K562 (cell line): ENCODE measurements around the gene CD248. TPM values are rescaled to one million over a fixed set of nuclear protein-coding genes. Genes with fewer than 3 reads are reported as not detected.

ENCODE experiments used
- CBFB ChIP-seq: sonication (generic); formaldehyde crosslinking; IDR thresholded peaks from 2 replicates; pipeline ENCODE4 v1.4.0; 2020; ENCODE audit warnings: mild to moderate bottlenecking, missing genetic modification reagents
- CBX3 ChIP-seq, 2 experiments: IDR thresholded peaks; 1 replicate in 1 of 2; 2 replicates in 1 of 2; pipeline ENCODE4 v1.6.1; 2012; ENCODE audit warnings: inconsistent platforms in 2 of 2, low read length in 2 of 2, borderline replicate concordance in 1 of 2, control low read depth in 1 of 2
- CEBPZ ChIP-seq: fragments of 150-350 bp; IDR thresholded peaks from 2 replicates; pipeline ENCODE4 v1.6.1; 2014; ENCODE audit warnings: low read depth, mild to moderate bottlenecking, low read length, borderline replicate concordance
- CHCHD3 ChIP-seq: fragments of 250-450 bp; sonication (Bioruptor Pico); IDR thresholded peaks from 2 replicates; pipeline ENCODE4 v2.1.2; 2022; ENCODE audit warnings: mild to moderate bottlenecking
- ETV1 ChIP-seq: fragments of 450-650 bp; conservative IDR thresholded peaks from 2 replicates; pipeline ENCODE4 v1.6.1; 2016; ENCODE audit warnings: missing genetic modification characterization, control low read depth, low read depth, missing compliant biosample characterization
- ETV5 ChIP-seq: sonication (generic); formaldehyde crosslinking; IDR thresholded peaks from 2 replicates; pipeline ENCODE4 v1.4.0; 2020; ENCODE audit warnings: low read depth, mild to moderate bottlenecking, missing genetic modification reagents
- FOSL1 ChIP-seq: fragments of 200-800 bp; sonication (Bioruptor generic); conservative IDR thresholded peaks from 2 replicates; pipeline ENCODE4 v1.6.1; 2016; ENCODE audit warnings: missing genetic modification characterization, missing compliant biosample characterization
- GATAD2B ChIP-seq: fragments of 450-650 bp; IDR thresholded peaks from 2 replicates; pipeline ENCODE4 v1.6.1; 2017; ENCODE audit warnings: mild to moderate bottlenecking, borderline replicate concordance
- GTF2A2 ChIP-seq: IDR thresholded peaks from 2 replicates; pipeline ENCODE4 v1.6.1; 2016; ENCODE audit warnings: mild to moderate bottlenecking, missing genetic modification characterization, missing compliant biosample characterization
- GTF2B ChIP-seq: IDR thresholded peaks from 2 replicates; pipeline ENCODE4 v1.6.1; 2011; ENCODE audit not compliant: insufficient read length; ENCODE audit errors: extremely low read depth
- HNRNPK ChIP-seq: fragments of 200-400 bp; formaldehyde crosslinking; IDR thresholded peaks from one replicate; pipeline ENCODE4 v1.6.1; 2018; ENCODE audit warnings: mild to moderate bottlenecking, low read depth, low read length; ENCODE audit not compliant: poor library complexity, severe bottlenecking
- MTA1 ChIP-seq: fragments of 450-650 bp; IDR thresholded peaks from 2 replicates; pipeline ENCODE4 v1.6.1; 2017; ENCODE audit warnings: borderline replicate concordance
- NBN ChIP-seq: fragments of 450-650 bp; IDR thresholded peaks from 2 replicates; pipeline ENCODE4 v1.6.1; 2016; ENCODE audit warnings: low read depth, mild to moderate bottlenecking
- NR1H2 ChIP-seq: sonication (generic); formaldehyde crosslinking; IDR thresholded peaks from 2 replicates; pipeline ENCODE4 v1.4.0; 2020; ENCODE audit warnings: mild to moderate bottlenecking, missing genetic modification reagents
- PHF20 ChIP-seq: fragments of 450-650 bp; IDR thresholded peaks from 2 replicates; pipeline ENCODE4 v1.6.1; 2018; ENCODE audit not compliant: partially characterized antibody
- RBBP5 ChIP-seq: fragments of 200-600 bp; sonication (generic); IDR thresholded peaks from 2 replicates; pipeline ENCODE4 v1.6.1; 2012; ENCODE audit warnings: borderline replicate concordance, mild to moderate bottlenecking, low read length, control low read depth, inconsistent platforms; ENCODE audit not compliant: insufficient read depth, poor library complexity, severe bottlenecking
- RCOR1 ChIP-seq, 2 experiments: IDR thresholded peaks; 2 replicates each; pipeline ENCODE4 v1.6.1; 2012; ENCODE audit warnings: low read depth in 2 of 2, low read length in 2 of 2, borderline replicate concordance in 1 of 2, improper control_type of control experiment in 1 of 2
- TCF15 ChIP-seq: fragments of 250-450 bp; sonication (Bioruptor Pico); IDR thresholded peaks from 2 replicates; pipeline ENCODE4 v1.8.0; 2022; ENCODE audit warnings: moderate library complexity, mild to moderate bottlenecking, inconsistent platforms
- ZBTB5 ChIP-seq: fragments of 450-650 bp; IDR thresholded peaks from 2 replicates; pipeline ENCODE4 v1.6.1; 2017; ENCODE audit warnings: antibody characterized with exemption
- ZNF282 ChIP-seq: sonication (generic); formaldehyde crosslinking; IDR thresholded peaks from 2 replicates; pipeline ENCODE4 v1.8.1; 2023; ENCODE audit warnings: missing genetic modification reagents
- ZNF764 ChIP-seq: fragments of 250-450 bp; sonication (Bioruptor Pico); IDR thresholded peaks from 2 replicates; pipeline ENCODE4 v1.4.0; 2020; ENCODE audit warnings: low read depth, mild to moderate bottlenecking, moderate library complexity
- polyA plus RNA-seq, 8 experiments: library from polyadenylated mRNA; depleted of rRNA in 4 of 8; stranded (reverse) in 5 of 8; unstranded in 3 of 8; fragments of >200 nt; fragmentation: Nextera tagmentation in 2 of 8; fragmentation: Illumina TruSeq in 1 of 8; extraction: Ambion mirVana in 2 of 8; extraction: Trizol in 1 of 8; gene quantifications; 2 replicates each; pipeline versions ENCODE4 v1.2.1 to v1.2.3, GENCODE V29; 2011 to 2014; ENCODE audit warnings: inconsistent platforms in 1 of 8, missing spikeins in 1 of 8
- total RNA-seq, 7 experiments: library from RNA; depleted of rRNA in 6 of 7; stranded (reverse); fragments of >200 nt in 6 of 7; fragmentation: Illumina TruSeq in 2 of 7; extraction: Trizol in 2 of 7; gene quantifications; 2 replicates each; pipeline versions ENCODE4 v1.2.1 to v1.2.3, GENCODE V29; 2011 to 2021; ENCODE audit warnings: low replicate concordance in 1 of 7

Gene CD248
- total and polyA plus RNA-seq, 9 of the 15 experiments (the other 6 are each of a cell fraction or from before 2014, with no cell fraction given) = 0.09 TPM; not detected in 8

- TF ChIP-seq CBFB (CRISPR knock-in tag) (no peak), CEBPZ (no peak), MTA1 (peak; percentile 90), NR1H2 (CRISPR knock-in tag) (no peak), HNRNPK (no peak), ETV1 (peak; percentile 64; the same call in 1 of the 2 replicates), FOSL1 (tag) (peak; percentile 48), ZNF282 (no peak), ZBTB5 (peak; percentile 77), RBBP5 (peak; percentile 100), CHCHD3 (CRISPR knock-in tag) (0 out of 2 replicates have a peak, but pooled peaks have one; percentile 41), NBN (0 out of 2 replicates have a peak, but pooled peaks have one; percentile 40), CBX3 (IDR thresholded peaks at IDR 0.05; ENCODE audit: borderline replicate concordance in 1 of 2, low read length in 2 of 2) (peak in 1 of 2 experiments; percentile 85; a peak in 1 of 3 replicates), GTF2A2 (tag) (no peak), GTF2B (no peak), ZNF764 (CRISPR knock-in tag) (peak; percentile 65; the same call in 1 of the 2 replicates), RCOR1 (IDR thresholded peaks at IDR 0.05; ENCODE audit: borderline replicate concordance in 1 of 2, low read depth in 2 of 2, low read length in 2 of 2) (peak in 1 of 2 experiments; percentile 71; a peak in 1 of 4 replicates), TCF15 (CRISPR knock-in tag) (no peak), PHF20 (peak; percentile 56), ETV5 (peak; percentile 38; the same call in 1 of the 2 replicates), GATAD2B (no peak; the same call in 1 of the 2 replicates)
These were observed 30.8 kb upstream of the CD248 start, which contains the start of gene B4GAT1 (continued) for GRCh38 chr11:66347425-66348276.
